ENCODE results near the gene GSTM1. TPM values are rescaled to one million over a fixed set of nuclear protein-coding genes. Genes with fewer than 3 reads are reported as not detected.
A peak's percentile ranks its signal among the peaks of the same experiment; 100 is the strongest.

The GSTM1 gene
- total and polyA plus RNA-seq, 8 donors, result 0.23 to 99.7 (median 37.4) TPM; not detected in 2

- Histone ChIP-seq H3K4me1 (peaks cover 23 to 34% (median 25%) of the 10 kb centered on the region in 4 donors), H3K4me3 (peak within 1 kb of the TSS; percentile 63 to 89 (median 74)), H3K36me3 (peaks cover 17 to 26% (median 23%) of the 10 kb centered on the region in 4 donors), H3K9me3 (no peaks in the 10 kb centered on the region), H3K27ac (peak within 1 kb of the TSS; percentile 79 to 91 (median 84)), H3K27me3 (peaks cover 0 to 5% (median 0%) of the 10 kb centered on the region in 3 donors)
- DNase-seq, result no peak
- intact Hi-C loops (cut with DNase I; ENCODE audit: low total_unique reads), result no loop called here
- TF ChIP-seq POLR2AphosphoS5 (IDR thresholded peaks at IDR 0.05) (no peak), EP300 (IDR thresholded peaks at IDR 0.05) (no peak), POLR2A (IDR thresholded peaks at IDR 0.05) (no peak)
- TF ChIP-seq, protein P1, sequence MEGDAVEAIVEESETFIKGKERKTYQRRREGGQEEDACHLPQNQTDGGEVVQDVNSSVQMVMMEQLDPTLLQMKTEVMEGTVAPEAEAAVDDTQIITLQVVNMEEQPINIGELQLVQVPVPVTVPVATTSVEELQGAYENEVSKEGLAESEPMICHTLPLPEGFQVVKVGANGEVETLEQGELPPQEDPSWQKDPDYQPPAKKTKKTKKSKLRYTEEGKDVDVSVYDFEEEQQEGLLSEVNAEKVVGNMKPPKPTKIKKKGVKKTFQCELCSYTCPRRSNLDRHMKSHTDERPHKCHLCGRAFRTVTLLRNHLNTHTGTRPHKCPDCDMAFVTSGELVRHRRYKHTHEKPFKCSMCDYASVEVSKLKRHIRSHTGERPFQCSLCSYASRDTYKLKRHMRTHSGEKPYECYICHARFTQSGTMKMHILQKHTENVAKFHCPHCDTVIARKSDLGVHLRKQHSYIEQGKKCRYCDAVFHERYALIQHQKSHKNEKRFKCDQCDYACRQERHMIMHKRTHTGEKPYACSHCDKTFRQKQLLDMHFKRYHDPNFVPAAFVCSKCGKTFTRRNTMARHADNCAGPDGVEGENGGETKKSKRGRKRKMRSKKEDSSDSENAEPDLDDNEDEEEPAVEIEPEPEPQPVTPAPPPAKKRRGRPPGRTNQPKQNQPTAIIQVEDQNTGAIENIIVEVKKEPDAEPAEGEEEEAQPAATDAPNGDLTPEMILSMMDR (IDR thresholded peaks at IDR 0.05), result no peak
- 3 to 12% (median 4%) methylated on average over 8 to 10 of the region's 10 CpGs for WGBS, 5 donors
Measured at GRCh38 chr1:109740615-109741373, 53.2 kb downstream of the GSTM1 start, which contains the start of gene GSTM3. Gene GSTM3 (minus strand): TSS chr1:109741038. CDS start chr1:109740287, 751 bp downstream.

Other genes with a start within 250 kb of the GSTM1 start
- under 1 TPM in 2 of 5 donors, not detected in 3; 0.45 to 0.58 TPM for gene SYPL2, start 221.3 kb upstream of the GSTM1 start, total RNA-seq
- gene SYPL2, start 221.3 kb upstream of the GSTM1 start, polyA plus RNA-seq, result 1 to 10 TPM in 1 of 3 donors, under 1 TPM in 2; 0.50 to 1.0 (median 0.61) TPM
- gene ATXN7L2, start 203.9 kb upstream of the GSTM1 start, total RNA-seq, result 1 to 10 TPM in 3 of 5 donors, under 1 TPM in 1, not detected in 1; 0.29 to 5.1 (median 2.6) TPM
- 1 to 10 TPM in 2 of 3 donors, under 1 TPM in 1; 0.76 to 6.3 (median 5.2) TPM for gene ATXN7L2, start 203.9 kb upstream of the GSTM1 start, polyA plus RNA-seq
- gene CYB561D1, start 193.7 kb upstream of the GSTM1 start, total RNA-seq, result 1 to 10 TPM; 1.8 to 6.4 (median 2.3) TPM
- 1 to 10 TPM; 1.8 to 4.4 (median 4.1) TPM for gene CYB561D1, start 193.7 kb upstream of the GSTM1 start, polyA plus RNA-seq
- 10 to 100 TPM in 1 of 5 donors, 1 to 10 TPM in 4; 1.7 to 25.7 (median 3.5) TPM for gene AMIGO1, start 178.1 kb upstream of the GSTM1 start, total RNA-seq
- gene AMIGO1, start 178.1 kb upstream of the GSTM1 start, polyA plus RNA-seq, result 1 to 10 TPM; 1.3 to 1.8 (median 1.7) TPM
- not detected for gene GPR61, start 147.9 kb upstream of the GSTM1 start, total RNA-seq
- under 1 TPM in 1 of 3 donors, not detected in 2; 0.12 TPM for gene GPR61, start 147.9 kb upstream of the GSTM1 start, polyA plus RNA-seq
- 10 to 100 TPM in 1 of 5 donors, 1 to 10 TPM in 3, under 1 TPM in 1; 0.58 to 12.7 (median 3.2) TPM for gene GNAI3, start 139.2 kb upstream of the GSTM1 start, total RNA-seq
- gene GNAI3, start 139.2 kb upstream of the GSTM1 start, polyA plus RNA-seq, result 1 to 10 TPM; 2.6 to 3.1 (median 2.7) TPM
- gene GNAT2, start 68.2 kb upstream of the GSTM1 start, total RNA-seq, result not detected
- gene GNAT2, start 68.2 kb upstream of the GSTM1 start, polyA plus RNA-seq, result under 1 TPM in 1 of 3 donors, not detected in 2; 0.43 TPM
- gene AMPD2, start 68.0 kb upstream of the GSTM1 start, total RNA-seq, result 100 to 1,000 TPM in 3 of 5 donors, 10 to 100 TPM in 2; 69.4 to 364 (median 212) TPM
- gene AMPD2, start 68.0 kb upstream of the GSTM1 start, polyA plus RNA-seq, result 10 to 100 TPM; 16.1 to 22.5 (median 18.9) TPM
- gene GSTM4, start 31.7 kb upstream of the GSTM1 start, total RNA-seq, result 10 to 100 TPM in 4 of 5 donors, 1 to 10 TPM in 1; 7.5 to 63.6 (median 22.3) TPM
- 10 to 100 TPM; 23.6 to 32.6 (median 24.7) TPM for gene GSTM4, start 31.7 kb upstream of the GSTM1 start, polyA plus RNA-seq
- gene GSTM2, start 19.8 kb upstream of the GSTM1 start, total RNA-seq, result 100 to 1,000 TPM in 3 of 5 donors, 10 to 100 TPM in 2; 22.3 to 219 (median 126) TPM
- gene GSTM2, start 19.8 kb upstream of the GSTM1 start, polyA plus RNA-seq, result 100 to 1,000 TPM; 102 to 149 (median 122) TPM
- gene GSTM5, start 24.4 kb downstream of the GSTM1 start, total RNA-seq, result 10 to 100 TPM in 2 of 5 donors, 1 to 10 TPM in 1, not detected in 2; 1.4 to 35.6 (median 18.5) TPM
- gene GSTM5, start 24.4 kb downstream of the GSTM1 start, polyA plus RNA-seq, result 10 to 100 TPM in 2 of 3 donors, 1 to 10 TPM in 1; 3.6 to 22.0 (median 14.9) TPM
- 100 to 1,000 TPM in 2 of 5 donors, 10 to 100 TPM in 3; 32.2 to 213 (median 84.6) TPM for gene GSTM3, start 53.2 kb downstream of the GSTM1 start, total RNA-seq
- gene GSTM3, start 53.2 kb downstream of the GSTM1 start, polyA plus RNA-seq, result 100 to 1,000 TPM in 2 of 3 donors, 10 to 100 TPM in 1; 83.8 to 350 (median 194) TPM
- gene EPS8L3, start 76.1 kb downstream of the GSTM1 start, total RNA-seq, result 100 to 1,000 TPM in 2 of 5 donors, 10 to 100 TPM in 3; 22.3 to 299 (median 85.8) TPM
- 10 to 100 TPM in 1 of 3 donors, 1 to 10 TPM in 2; 9.5 to 40.9 (median 9.6) TPM for gene EPS8L3, start 76.1 kb downstream of the GSTM1 start, polyA plus RNA-seq
- gene CSF1, start 223.0 kb downstream of the GSTM1 start, total RNA-seq, result 10 to 100 TPM in 4 of 5 donors, 1 to 10 TPM in 1; 9.4 to 82.3 (median 47.1) TPM
- 1 to 10 TPM; 6.6 to 9.8 (median 9.1) TPM for gene CSF1, start 223.0 kb downstream of the GSTM1 start, polyA plus RNA-seq

All from stomach (tissue), 9 donors.